ENCODE data around the gene PPM1H.

Gene PPM1H

DNA sequence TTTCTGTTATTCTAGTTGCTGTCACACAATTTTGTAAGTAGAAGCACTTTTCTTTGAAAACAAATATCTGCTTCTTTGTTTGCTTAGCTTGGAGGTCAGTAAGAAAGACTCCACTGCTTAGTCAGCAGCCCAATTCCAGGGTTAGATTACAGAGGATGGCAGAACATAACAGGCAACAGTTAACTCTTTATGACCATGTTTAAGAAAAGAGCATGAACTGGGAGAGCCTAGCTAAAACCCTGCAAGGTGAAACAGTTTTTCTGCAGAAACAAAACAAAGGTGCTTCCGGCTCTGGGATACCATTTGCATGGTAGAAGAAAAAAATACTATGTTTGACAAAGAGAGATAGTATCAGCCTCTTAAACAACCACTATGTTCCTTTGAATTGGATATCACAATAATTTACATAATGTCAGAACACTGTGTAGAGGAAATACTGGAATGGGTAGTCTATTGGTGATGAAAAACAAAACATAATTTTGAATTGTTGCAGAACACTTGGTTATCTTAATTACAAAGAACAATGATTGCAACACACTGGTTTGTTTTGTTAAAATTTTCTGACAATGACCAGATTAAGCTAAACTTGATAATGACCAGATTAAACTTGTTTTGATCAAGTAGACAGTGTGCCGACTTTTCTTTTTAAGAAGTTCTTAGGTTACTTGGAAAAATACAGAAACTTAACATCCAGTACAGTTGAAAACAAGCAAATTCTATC, 22.4 kb upstream of the PPM1H start:
- Histone ChIP-seq H2AFZ (ENCODE audit: low read length) (peak overlapping the region; percentile 35; the same call in 1 of the 2 replicates), H3K36me3 (ENCODE audit: insufficient read depth, low read length) (no peaks in the 10 kb centered on the region), H3K4me3 (ENCODE audit: low read length, poor library complexity, severe bottlenecking) (no peak overlapping the region), H3K4me1 (ENCODE audit: insufficient read depth, low read length, poor library complexity, severe bottlenecking) (peaks cover 6% of the 10 kb centered on the region), H3K9me3 (ENCODE audit: insufficient read depth, low read depth, low read length) (no peaks in the 10 kb centered on the region), H3K27me3 (ENCODE audit: insufficient read depth, low read length, poor library complexity, severe bottlenecking) (no peaks in the 10 kb centered on the region), H4K20me1 (ENCODE audit: insufficient read depth, low read length, poor library complexity, severe bottlenecking) (no peaks in the 10 kb centered on the region), H3K9me2 (replicated peaks; ENCODE audit: low read depth, low read length) (no peaks in the 10 kb centered on the region), H3K79me2 (ENCODE audit: insufficient read depth, low read length) (no peaks in the 10 kb centered on the region), H3F3A (ENCODE audit: low read depth) (no peaks in the 10 kb centered on the region), H3K4me2 (ENCODE audit: low read depth, low read length, poor library complexity, severe bottlenecking) (no peak overlapping the region), H3K9ac (ENCODE audit: low read depth, low read length, poor library complexity, severe bottlenecking) (no peak overlapping the region)
- TF ChIP-seq, protein P1, sequence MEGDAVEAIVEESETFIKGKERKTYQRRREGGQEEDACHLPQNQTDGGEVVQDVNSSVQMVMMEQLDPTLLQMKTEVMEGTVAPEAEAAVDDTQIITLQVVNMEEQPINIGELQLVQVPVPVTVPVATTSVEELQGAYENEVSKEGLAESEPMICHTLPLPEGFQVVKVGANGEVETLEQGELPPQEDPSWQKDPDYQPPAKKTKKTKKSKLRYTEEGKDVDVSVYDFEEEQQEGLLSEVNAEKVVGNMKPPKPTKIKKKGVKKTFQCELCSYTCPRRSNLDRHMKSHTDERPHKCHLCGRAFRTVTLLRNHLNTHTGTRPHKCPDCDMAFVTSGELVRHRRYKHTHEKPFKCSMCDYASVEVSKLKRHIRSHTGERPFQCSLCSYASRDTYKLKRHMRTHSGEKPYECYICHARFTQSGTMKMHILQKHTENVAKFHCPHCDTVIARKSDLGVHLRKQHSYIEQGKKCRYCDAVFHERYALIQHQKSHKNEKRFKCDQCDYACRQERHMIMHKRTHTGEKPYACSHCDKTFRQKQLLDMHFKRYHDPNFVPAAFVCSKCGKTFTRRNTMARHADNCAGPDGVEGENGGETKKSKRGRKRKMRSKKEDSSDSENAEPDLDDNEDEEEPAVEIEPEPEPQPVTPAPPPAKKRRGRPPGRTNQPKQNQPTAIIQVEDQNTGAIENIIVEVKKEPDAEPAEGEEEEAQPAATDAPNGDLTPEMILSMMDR (conservative IDR thresholded peaks at IDR 0.05; ENCODE audit: low read length): no peak
- no peak for TF ChIP-seq EZH2phosphoT487 (IDR thresholded peaks at IDR 0.05; ENCODE audit: borderline replicate concordance)

GRCh38 chr12:62955678-62956077, 20.7 kb upstream of the PPM1H start:
- Histone ChIP-seq H3K9me2 (replicated peaks; ENCODE audit: low read depth, low read length) (no peaks in the 10 kb centered on the region), H3K36me3 (ENCODE audit: insufficient read depth, low read length) (no peaks in the 10 kb centered on the region), H3K9me3 (ENCODE audit: insufficient read depth, low read depth, low read length) (no peaks in the 10 kb centered on the region), H3K27me3 (ENCODE audit: insufficient read depth, low read length, poor library complexity, severe bottlenecking) (no peaks in the 10 kb centered on the region), H3F3A (ENCODE audit: low read depth) (no peaks in the 10 kb centered on the region), H3K4me2 (ENCODE audit: low read depth, low read length, poor library complexity, severe bottlenecking) (no peak overlapping the region), H3K4me1 (ENCODE audit: insufficient read depth, low read length, poor library complexity, severe bottlenecking) (peaks cover 6% of the 10 kb centered on the region), H3K79me2 (ENCODE audit: insufficient read depth, low read length) (no peaks in the 10 kb centered on the region), H3K4me3 (ENCODE audit: low read length, poor library complexity, severe bottlenecking) (no peak overlapping the region), H4K20me1 (ENCODE audit: insufficient read depth, low read length, poor library complexity, severe bottlenecking) (no peaks in the 10 kb centered on the region), H2AFZ (ENCODE audit: low read length) (no peak overlapping the region), H3K9ac (ENCODE audit: low read depth, low read length, poor library complexity, severe bottlenecking) (no peak overlapping the region)
- TF ChIP-seq EZH2phosphoT487 (IDR thresholded peaks at IDR 0.05; ENCODE audit: borderline replicate concordance): no peak
- TF ChIP-seq, protein P1 (conservative IDR thresholded peaks at IDR 0.05; ENCODE audit: low read length): no peak

DNA sequence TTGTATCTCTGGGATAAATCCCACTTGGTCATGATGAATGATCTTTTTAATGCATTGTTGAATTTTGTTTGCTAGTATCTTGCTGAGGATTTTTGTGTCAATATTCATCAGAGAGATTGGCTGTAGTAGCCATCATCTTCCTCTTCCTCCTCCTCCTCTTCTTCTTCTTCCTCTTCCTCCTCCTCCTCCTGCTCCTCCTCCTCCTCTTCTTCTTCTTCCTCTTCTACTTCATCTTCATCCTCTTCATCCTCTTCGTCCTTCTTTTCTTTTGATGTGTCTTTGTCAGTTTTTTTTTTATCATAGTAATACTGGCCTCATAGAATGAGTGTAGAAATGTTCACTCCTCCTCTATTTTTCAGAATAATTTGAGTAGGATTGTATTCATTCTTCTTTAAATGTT, 15.4 kb upstream of the PPM1H start:
- no peaks in the 10 kb centered on the region for H3K4me1 ChIP-seq (ENCODE audit: insufficient read depth, low read length, poor library complexity, severe bottlenecking)
- no peaks in the 10 kb centered on the region for H4K20me1 ChIP-seq (ENCODE audit: insufficient read depth, low read length, poor library complexity, severe bottlenecking)
- H3K9ac ChIP-seq (ENCODE audit: low read depth, low read length, poor library complexity, severe bottlenecking): no peak overlapping the region
- no peak overlapping the region; the same call in 1 of the 2 replicates for H2AFZ ChIP-seq (ENCODE audit: low read length)
- no peaks in the 10 kb centered on the region for H3K79me2 ChIP-seq (ENCODE audit: insufficient read depth, low read length)
- no peak overlapping the region for H3K4me3 ChIP-seq (ENCODE audit: low read length, poor library complexity, severe bottlenecking)
- no peaks in the 10 kb centered on the region for H3K9me2 ChIP-seq (replicated peaks; ENCODE audit: low read depth, low read length)
- no peaks in the 10 kb centered on the region for H3K27me3 ChIP-seq (ENCODE audit: insufficient read depth, low read length, poor library complexity, severe bottlenecking)
- no peaks in the 10 kb centered on the region for H3K9me3 ChIP-seq (ENCODE audit: insufficient read depth, low read depth, low read length)
- H3K36me3 ChIP-seq (ENCODE audit: insufficient read depth, low read length): no peaks in the 10 kb centered on the region
- no peaks in the 10 kb centered on the region for H3F3A ChIP-seq (ENCODE audit: low read depth)
- H3K4me2 ChIP-seq (ENCODE audit: low read depth, low read length, poor library complexity, severe bottlenecking): no peak overlapping the region
- TF ChIP-seq, protein P1 (conservative IDR thresholded peaks at IDR 0.05; ENCODE audit: low read length): no peak
- no peak for TF ChIP-seq EZH2phosphoT487 (IDR thresholded peaks at IDR 0.05; ENCODE audit: borderline replicate concordance)

All from Loucy (cell line).